HEK293 (cell line): ENCODE results near the gene PRSS22.
A peak's percentile ranks its signal among the peaks of the same experiment; 100 is the strongest.

Experiments
- REPIN1 ChIP-seq: fragments of 450-650 bp; formaldehyde crosslinking; IDR thresholded peaks from 2 replicates; pipeline ENCODE4 v1.5.1; 2017; ENCODE audit warnings: missing biosample characterization, missing genetic modification characterization, low read depth
- ZBTB10 ChIP-seq: fragments of 450-650 bp; formaldehyde crosslinking; IDR thresholded peaks from 2 replicates; pipeline ENCODE4 v1.5.1; 2016; ENCODE audit warnings: missing biosample characterization, missing genetic modification characterization
- ZBTB11 ChIP-seq: fragments of 450-650 bp; formaldehyde crosslinking; conservative IDR thresholded peaks from 2 replicates; pipeline ENCODE4 v1.5.1; 2016; ENCODE audit warnings: low read depth, missing biosample characterization, missing genetic modification characterization
- ZBTB49 ChIP-seq: fragments of 450-650 bp; formaldehyde crosslinking; IDR thresholded peaks from 2 replicates; pipeline ENCODE4 v1.5.1; 2016; ENCODE audit warnings: missing biosample characterization, missing genetic modification characterization, low read depth
- ZFP3 ChIP-seq: fragments of 450-650 bp; formaldehyde crosslinking; IDR thresholded peaks from 2 replicates; pipeline ENCODE4 v1.5.1; 2016; ENCODE audit warnings: low read depth, missing biosample characterization, missing genetic modification characterization
- ZNF16 ChIP-seq: fragments of 450-650 bp; formaldehyde crosslinking; IDR thresholded peaks from 2 replicates; pipeline ENCODE4 v1.5.1; 2016; ENCODE audit warnings: low read depth, missing biosample characterization, missing genetic modification characterization
- ZNF324 ChIP-seq: fragments of 450-650 bp; formaldehyde crosslinking; IDR thresholded peaks from 2 replicates; pipeline ENCODE4 v1.5.1; 2016; ENCODE audit warnings: missing biosample characterization, missing genetic modification characterization
- ZNF335 ChIP-seq: fragments of 450-650 bp; formaldehyde crosslinking; conservative IDR thresholded peaks from 2 replicates; pipeline ENCODE4 v1.5.1; 2016; ENCODE audit warnings: missing biosample characterization, missing genetic modification characterization
- ZNF398 ChIP-seq: fragments of 450-650 bp; formaldehyde crosslinking; IDR thresholded peaks from 2 replicates; pipeline ENCODE4 v1.5.1; 2017; ENCODE audit warnings: missing biosample characterization, missing genetic modification characterization
- ZNF501 ChIP-seq: fragments of 450-650 bp; formaldehyde crosslinking; IDR thresholded peaks from 2 replicates; pipeline ENCODE4 v1.5.1; 2016; ENCODE audit warnings: missing biosample characterization, missing genetic modification characterization
- ZNF529 ChIP-seq: fragments of 450-650 bp; formaldehyde crosslinking; IDR thresholded peaks from 2 replicates; pipeline ENCODE4 v1.5.1; 2017; ENCODE audit warnings: missing genetic modification characterization, missing biosample characterization; ENCODE audit not compliant: insufficient replicate concordance
- ZNF660 ChIP-seq: fragments of 450-650 bp; IDR thresholded peaks from 2 replicates; pipeline ENCODE4 v1.5.1; 2018; ENCODE audit warnings: missing biosample characterization, mild to moderate bottlenecking, missing genetic modification characterization
- ZNF670 ChIP-seq: fragments of 450-650 bp; formaldehyde crosslinking; IDR thresholded peaks from 2 replicates; pipeline ENCODE4 v1.5.1; 2016; ENCODE audit warnings: missing biosample characterization, missing genetic modification characterization, low read depth
- ZNF707 ChIP-seq: fragments of 450-650 bp; formaldehyde crosslinking; IDR thresholded peaks from 2 replicates; pipeline ENCODE4 v1.5.1; 2016; ENCODE audit warnings: missing biosample characterization, missing genetic modification characterization
- ZNF76 ChIP-seq: fragments of 450-650 bp; formaldehyde crosslinking; IDR thresholded peaks from 2 replicates; pipeline ENCODE4; 2016; ENCODE audit warnings: low read depth, missing biosample characterization, missing genetic modification characterization, borderline replicate concordance
- ZNF777 ChIP-seq: fragments of 450-650 bp; formaldehyde crosslinking; IDR thresholded peaks from 2 replicates; pipeline ENCODE4 v1.5.1; 2017; ENCODE audit warnings: missing biosample characterization, missing genetic modification characterization, borderline replicate concordance
- TF ChIP-seq, protein P1 (sequence below): fragments of 450-650 bp; formaldehyde crosslinking; IDR thresholded peaks from 2 replicates; pipeline ENCODE4 v1.5.1; 2016; ENCODE audit warnings: missing biosample characterization, missing genetic modification characterization
- TF ChIP-seq, protein P2 (sequence below): fragments of 450-650 bp; formaldehyde crosslinking; IDR thresholded peaks from 2 replicates; pipeline ENCODE4 v1.5.1; 2016; ENCODE audit warnings: missing biosample characterization, missing genetic modification characterization
- TF ChIP-seq, protein P3 (sequence below): fragments of 450-650 bp; formaldehyde crosslinking; IDR thresholded peaks from 2 replicates; pipeline ENCODE4 v1.5.1; 2016; ENCODE audit warnings: missing biosample characterization, missing genetic modification characterization, borderline replicate concordance

PRSS22 gene

GRCh38 chr16:2883458-2883908 lies 25.5 kb upstream of the PRSS22 start (continued):
- TF ChIP-seq, protein P1, sequence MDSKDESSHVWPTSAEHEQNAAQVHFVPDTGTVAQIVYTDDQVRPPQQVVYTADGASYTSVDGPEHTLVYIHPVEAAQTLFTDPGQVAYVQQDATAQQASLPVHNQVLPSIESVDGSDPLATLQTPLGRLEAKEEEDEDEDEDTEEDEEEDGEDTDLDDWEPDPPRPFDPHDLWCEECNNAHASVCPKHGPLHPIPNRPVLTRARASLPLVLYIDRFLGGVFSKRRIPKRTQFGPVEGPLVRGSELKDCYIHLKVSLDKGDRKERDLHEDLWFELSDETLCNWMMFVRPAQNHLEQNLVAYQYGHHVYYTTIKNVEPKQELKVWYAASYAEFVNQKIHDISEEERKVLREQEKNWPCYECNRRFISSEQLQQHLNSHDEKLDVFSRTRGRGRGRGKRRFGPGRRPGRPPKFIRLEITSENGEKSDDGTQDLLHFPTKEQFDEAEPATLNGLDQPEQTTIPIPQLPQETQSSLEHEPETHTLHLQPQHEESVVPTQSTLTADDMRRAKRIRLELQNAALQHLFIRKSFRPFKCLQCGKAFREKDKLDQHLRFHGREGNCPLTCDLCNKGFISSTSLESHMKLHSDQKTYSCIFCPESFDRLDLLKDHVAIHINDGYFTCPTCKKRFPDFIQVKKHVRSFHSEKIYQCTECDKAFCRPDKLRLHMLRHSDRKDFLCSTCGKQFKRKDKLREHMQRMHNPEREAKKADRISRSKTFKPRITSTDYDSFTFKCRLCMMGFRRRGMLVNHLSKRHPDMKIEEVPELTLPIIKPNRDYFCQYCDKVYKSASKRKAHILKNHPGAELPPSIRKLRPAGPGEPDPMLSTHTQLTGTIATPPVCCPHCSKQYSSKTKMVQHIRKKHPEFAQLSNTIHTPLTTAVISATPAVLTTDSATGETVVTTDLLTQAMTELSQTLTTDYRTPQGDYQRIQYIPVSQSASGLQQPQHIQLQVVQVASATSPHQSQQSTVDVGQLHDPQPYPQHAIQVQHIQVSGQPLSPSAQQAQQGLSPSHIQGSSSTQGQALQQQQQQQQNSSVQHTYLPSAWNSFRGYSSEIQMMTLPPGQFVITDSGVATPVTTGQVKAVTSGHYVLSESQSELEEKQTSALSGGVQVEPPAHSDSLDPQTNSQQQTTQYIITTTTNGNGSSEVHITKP, result no peak
- peak; percentile 86; the same call in 1 of the 2 replicates for TF ChIP-seq ZNF324 (tag by site-specific recombination)
- TF ChIP-seq, protein P2, sequence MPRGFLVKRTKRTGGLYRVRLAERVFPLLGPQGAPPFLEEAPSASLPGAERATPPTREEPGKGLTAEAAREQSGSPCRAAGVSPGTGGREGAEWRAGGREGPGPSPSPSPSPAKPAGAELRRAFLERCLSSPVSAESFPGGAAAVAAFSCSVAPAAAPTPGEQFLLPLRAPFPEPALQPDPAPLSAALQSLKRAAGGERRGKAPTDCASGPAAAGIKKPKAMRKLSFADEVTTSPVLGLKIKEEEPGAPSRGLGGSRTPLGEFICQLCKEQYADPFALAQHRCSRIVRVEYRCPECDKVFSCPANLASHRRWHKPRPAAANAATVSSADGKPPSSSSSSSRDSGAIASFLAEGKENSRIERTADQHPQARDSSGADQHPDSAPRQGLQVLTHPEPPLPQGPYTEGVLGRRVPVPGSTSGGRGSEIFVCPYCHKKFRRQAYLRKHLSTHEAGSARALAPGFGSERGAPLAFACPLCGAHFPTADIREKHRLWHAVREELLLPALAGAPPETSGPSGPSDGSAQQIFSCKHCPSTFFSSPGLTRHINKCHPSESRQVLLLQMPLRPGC (tag by site-specific recombination), result no peak; the same call in 1 of the 2 replicates
- TF ChIP-seq ZNF670 (tag by site-specific recombination), result no peak
- TF ChIP-seq, protein P3, sequence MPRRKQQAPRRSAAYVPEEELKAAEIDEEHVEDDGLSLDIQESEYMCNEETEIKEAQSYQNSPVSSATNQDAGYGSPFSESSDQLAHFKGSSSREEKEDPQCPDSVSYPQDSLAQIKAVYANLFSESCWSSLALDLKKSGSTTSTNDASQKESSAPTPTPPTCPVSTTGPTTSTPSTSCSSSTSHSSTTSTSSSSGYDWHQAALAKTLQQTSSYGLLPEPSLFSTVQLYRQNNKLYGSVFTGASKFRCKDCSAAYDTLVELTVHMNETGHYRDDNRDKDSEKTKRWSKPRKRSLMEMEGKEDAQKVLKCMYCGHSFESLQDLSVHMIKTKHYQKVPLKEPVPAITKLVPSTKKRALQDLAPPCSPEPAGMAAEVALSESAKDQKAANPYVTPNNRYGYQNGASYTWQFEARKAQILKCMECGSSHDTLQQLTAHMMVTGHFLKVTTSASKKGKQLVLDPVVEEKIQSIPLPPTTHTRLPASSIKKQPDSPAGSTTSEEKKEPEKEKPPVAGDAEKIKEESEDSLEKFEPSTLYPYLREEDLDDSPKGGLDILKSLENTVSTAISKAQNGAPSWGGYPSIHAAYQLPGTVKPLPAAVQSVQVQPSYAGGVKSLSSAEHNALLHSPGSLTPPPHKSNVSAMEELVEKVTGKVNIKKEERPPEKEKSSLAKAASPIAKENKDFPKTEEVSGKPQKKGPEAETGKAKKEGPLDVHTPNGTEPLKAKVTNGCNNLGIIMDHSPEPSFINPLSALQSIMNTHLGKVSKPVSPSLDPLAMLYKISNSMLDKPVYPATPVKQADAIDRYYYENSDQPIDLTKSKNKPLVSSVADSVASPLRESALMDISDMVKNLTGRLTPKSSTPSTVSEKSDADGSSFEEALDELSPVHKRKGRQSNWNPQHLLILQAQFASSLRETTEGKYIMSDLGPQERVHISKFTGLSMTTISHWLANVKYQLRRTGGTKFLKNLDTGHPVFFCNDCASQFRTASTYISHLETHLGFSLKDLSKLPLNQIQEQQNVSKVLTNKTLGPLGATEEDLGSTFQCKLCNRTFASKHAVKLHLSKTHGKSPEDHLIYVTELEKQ, result no peak
- no peak for TF ChIP-seq ZBTB10 (tag by site-specific recombination)
- peak; percentile 95 for TF ChIP-seq ZNF777 (tag by site-specific recombination)
- TF ChIP-seq ZBTB11, result 0 out of 2 replicates have a peak, but pooled peaks have one; percentile 25
- peak; percentile 29; the same call in 1 of the 2 replicates for TF ChIP-seq REPIN1 (tag by site-specific recombination)
- no peak for TF ChIP-seq ZNF16 (tag by site-specific recombination)
- peak; percentile 86 for TF ChIP-seq ZNF76 (tag by site-specific recombination)
- peak; percentile 72 for TF ChIP-seq ZNF335 (tag by site-specific recombination)
- TF ChIP-seq ZNF501 (tag by site-specific recombination), result peak; percentile 72; the same call in 1 of the 2 replicates
- no peak for TF ChIP-seq ZNF707 (tag by site-specific recombination)
- no peak for TF ChIP-seq ZFP3 (tag by site-specific recombination)
- TF ChIP-seq ZNF660 (tag by site-specific recombination), result no peak
- TF ChIP-seq ZBTB49, result no peak
- TF ChIP-seq ZNF529 (tag by site-specific recombination), result no peak
- TF ChIP-seq ZNF398 (tag by site-specific recombination), result peak; percentile 58
